Tongue (tissue), 2 donors: Measurements from ENCODE around the gene TRIM69. TPM values are rescaled to one million over a fixed set of nuclear protein-coding genes. Genes with fewer than 3 reads are reported as not detected.
"Not testable (repeated sequence)": the region's sequence is repeated elsewhere in the genome, so short reads cannot be mapped to it uniquely, and the experiment has no call there.

ENCODE experiments used
- DNase-seq: peaks from one replicate; pipeline ENCODE4 v3.0.0-alpha.2; 2015
- total RNA-seq: library from RNA; depleted of rRNA; stranded (reverse); fragments of >200 nt; gene quantifications from one replicate; pipeline ENCODE4 v1.2.3, GENCODE V29; 2014

TRIM69 gene
- total RNA-seq, 1 donor from 2014 or later, result 36.8 TPM

DNA sequence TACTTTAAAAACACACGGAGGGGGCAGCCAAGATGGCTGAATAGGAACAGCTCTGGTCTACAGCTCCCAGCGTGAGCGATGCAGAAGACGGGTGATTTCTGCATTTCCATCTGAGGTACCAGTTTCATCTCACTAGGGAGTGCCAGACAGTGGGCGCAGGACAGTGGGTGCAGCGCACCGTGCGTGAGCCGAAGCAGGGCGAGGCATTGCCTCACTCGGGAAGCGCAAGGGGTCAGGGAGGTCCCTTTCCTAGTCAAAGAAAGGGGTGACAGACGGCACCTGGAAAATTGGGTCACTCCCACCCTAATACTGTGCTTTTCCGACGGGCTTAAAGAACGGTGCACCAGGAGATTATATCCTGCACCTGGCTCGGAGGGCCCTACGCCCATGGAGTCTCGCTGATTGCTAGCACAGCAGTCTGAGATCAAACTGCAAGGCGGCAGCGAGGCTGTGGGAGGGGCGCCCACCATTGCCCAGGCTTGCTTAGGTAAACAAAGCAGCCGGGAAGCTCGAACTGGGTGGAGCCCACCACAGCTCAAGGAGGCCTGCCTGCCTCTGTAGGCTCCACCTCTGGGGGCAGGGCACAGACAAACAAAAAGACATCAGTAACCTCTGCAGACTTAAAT is 3.0 kb downstream of the TRIM69 start:
- DNase-seq, result not testable (repeated sequence)

GRCh38 chr15:44743454-44743853 is 7.1 kb downstream of the TRIM69 start:
- DNase-seq, result not testable (repeated sequence)

DNA sequence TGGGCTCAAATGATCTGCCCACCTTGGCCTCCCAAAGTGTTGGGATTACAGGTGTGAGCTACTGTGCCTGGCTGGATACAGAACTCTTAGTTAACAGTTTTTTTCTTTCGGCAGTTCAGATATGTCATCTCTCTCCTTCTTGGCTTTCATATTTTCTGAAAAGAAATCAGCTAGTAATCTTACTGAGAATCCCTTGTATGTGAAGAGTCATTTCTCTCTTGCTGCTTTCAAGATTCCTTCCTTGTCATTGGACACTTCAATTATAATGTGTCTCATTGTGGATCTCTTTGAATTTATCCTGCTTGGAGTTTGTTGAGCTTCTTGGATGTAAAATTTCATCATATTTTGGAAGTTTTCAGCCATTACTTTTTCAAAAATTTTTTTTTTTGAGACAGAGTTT is 17.0 kb downstream of the TRIM69 start:
- DNase-seq, result no peak

GRCh38 chr15:44763187-44763586 is 26.9 kb downstream of the TRIM69 start:
- no peak for DNase-seq

DNA sequence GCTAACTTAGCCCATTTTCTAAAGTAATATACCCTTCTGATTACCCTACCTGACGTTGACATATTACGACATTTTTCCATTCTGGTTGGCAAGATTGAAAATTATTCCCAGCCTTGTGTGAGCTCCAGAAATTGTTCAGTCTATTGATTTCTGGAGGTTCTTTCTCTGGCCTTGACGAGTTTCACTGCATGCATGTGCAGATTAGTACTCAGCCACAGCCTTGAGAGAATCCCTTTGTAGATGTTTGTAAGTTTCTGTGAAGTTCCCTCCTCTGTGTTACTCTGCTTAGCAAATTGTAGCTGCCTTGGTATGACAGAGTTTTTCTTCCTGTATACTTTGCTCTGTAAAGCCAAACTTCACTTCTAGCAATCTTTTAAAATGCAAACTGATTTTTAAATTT is 27.5 kb downstream of the TRIM69 start:
- DNase-seq, result no peak

GRCh38 chr15:44765036-44765435 is 28.7 kb downstream of the TRIM69 start:
- DNase-seq, result no peak

- DNase-seq, result no peak
These were observed 33.2 kb downstream of the TRIM69 start for GRCh38 chr15:44769521-44769920.

DNA sequence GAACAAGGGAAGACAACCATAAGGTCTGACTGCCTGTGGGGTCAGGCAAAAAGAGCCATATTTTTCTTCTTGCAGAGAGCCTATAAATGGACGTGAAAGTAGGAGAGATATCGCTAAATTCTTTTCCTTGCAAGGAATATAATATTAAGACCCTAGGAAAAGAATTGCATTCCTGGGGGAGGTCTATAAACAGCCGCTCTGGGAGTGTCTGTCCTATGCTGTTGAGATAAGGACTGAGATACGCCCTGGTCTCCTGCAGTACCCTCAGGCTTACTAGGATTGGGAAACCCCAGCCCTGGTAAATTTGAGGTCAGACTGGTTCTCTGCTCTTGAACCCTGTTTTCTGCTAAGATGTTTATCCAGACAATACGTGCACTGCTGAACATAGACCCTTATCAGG is 34.4 kb downstream of the TRIM69 start:
- not testable (repeated sequence) for DNase-seq

DNA sequence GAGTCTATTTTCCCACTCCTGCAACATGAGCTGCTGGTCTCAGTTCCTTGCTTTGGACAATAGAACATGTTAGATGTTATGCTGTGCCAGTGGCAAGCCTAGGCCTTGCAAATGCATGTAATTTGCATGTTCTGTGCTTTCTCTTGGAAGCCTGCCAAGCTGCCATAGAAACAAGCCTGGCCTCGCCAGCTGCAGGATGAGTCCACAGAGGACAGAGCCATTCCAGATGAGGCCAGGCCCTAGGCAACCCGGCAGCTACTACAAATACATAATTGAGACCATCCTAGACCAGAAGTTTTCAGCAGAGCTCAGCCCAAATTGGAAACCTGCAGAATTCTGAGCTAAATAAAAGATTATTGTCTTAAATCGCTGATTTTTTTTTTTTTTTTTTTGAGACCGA is 39.6 kb downstream of the TRIM69 start:
- DNase-seq, result peak; percentile 93

GRCh38 chr15:44779761-44780160 is 43.4 kb downstream of the TRIM69 start:
- DNase-seq, result no peak

- DNase-seq, result no peak
These were observed 44.3 kb downstream of the TRIM69 start for GRCh38 chr15:44780608-44781007.

DNA sequence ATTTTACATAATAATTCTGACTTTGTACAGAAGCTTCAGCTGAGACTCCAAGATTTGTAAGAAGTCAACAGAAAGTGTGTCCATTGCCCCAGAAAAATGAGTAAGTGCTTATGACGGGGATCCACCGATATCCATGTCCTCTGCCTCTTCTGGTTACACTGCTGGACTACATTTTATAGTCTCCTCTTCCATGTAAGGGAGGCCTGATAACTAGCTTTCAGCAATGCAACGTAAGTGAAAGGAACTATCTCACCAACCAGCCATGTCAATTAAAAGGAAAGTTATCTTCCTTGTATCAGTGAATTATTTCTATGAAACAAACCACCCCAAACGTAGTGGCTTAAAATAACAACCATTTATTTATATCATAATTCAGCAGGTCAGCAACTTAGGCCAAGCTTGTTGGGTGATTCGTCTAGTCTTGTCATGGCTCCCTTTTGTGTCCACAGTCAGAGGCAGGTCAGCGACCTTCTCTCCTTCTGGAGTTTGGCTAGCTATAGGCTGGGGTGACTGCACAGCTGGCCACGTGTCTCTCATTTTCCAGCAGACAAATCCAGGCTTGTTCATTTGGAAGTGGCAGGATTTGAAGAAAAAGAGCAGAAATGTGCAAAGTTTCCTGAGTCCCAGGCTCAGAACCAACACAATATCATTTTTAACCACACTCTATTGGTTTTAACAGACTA is 44.9 kb downstream of the TRIM69 start:
- no peak for DNase-seq

GRCh38 chr15:44782516-44782915 is 46.2 kb downstream of the TRIM69 start:
- peak; percentile 12 for DNase-seq

DNA sequence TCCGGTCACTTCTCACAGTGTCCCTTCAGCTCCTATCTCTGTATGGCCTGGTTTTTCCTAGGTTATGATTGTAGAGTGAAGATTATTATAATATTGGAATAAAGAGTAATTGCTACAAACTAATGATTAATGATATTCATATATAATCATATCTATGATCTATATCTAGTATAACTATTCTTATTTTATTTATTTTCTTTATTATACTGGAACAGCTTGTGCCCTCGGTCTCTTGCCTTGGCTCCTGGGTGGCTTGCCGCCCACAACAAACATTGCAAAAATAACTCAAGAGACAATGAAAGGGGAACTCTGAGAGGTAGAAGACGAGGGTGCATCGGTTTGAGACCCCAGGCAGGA is 48.6 kb downstream of the TRIM69 start:
- not testable (repeated sequence) for DNase-seq

- DNase-seq, result no peak
These were observed 52.4 kb downstream of the TRIM69 start for GRCh38 chr15:44788748-44789147.

DNA sequence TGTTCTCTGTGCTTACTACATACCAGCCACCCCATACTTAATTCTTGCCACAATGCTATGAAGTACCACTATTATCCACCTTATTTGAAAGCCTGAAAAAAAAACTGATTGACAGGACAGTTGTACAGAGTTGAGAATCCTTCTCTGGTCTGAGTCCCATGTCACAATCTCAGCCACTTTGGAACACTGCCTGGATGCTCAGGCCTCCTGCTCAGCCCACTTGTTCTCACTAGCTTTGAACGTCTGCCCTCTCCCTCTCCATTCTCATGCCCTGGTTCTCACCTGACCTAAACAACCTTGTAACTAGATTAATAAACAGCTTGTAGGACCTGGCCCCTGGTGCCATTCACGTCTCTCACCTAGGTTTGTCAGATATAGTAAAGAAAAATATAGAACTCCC is 53.9 kb downstream of the TRIM69 start:
- no peak for DNase-seq

GRCh38 chr15:44790656-44791055 is 54.3 kb downstream of the TRIM69 start:
- DNase-seq, result no peak

- no peak for DNase-seq
These were observed 56.4 kb downstream of the TRIM69 start for GRCh38 chr15:44792715-44793114.

DNA sequence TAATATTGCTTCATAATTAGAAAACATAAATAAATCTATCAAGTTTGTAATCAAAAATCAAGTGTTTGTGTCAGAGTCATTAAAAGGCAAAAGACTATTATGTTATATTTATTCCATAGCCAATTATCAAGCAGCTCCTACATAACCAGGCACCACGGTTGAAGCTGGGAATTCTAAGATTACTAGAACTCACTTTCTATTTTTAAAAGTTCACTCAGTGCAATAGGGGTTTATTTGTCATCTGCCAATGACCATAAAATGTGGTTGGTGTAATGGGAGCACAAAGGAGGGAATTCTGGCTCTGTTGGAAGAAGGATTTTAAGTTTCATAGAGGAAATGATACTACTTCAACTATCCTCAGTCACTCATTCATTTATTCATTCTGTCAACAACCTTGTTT is 57.7 kb downstream of the TRIM69 start:
- no peak for DNase-seq

GRCh38 chr15:44796508-44796907 is 60.2 kb downstream of the TRIM69 start:
- DNase-seq, result no peak

DNA sequence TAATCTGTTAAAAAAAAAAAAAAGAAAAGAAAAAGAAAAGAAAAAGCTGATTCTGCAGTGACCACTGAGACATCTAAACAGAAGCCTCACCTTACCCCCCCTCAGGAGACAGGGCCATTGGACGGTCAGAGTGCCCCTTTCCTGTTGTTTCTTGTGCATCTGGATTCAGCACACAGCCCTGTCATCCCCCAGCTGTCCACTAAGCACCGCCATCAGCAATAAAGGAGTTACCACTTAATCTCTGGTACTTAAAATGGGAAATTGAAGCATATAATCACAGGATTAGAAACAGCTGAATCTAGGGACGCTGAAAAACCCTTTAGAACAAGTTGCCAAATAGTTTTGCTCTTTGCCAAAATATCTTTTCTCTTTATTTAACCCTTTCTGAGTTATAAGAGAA is 62.5 kb downstream of the TRIM69 start:
- peak; percentile 83 for DNase-seq

DNA sequence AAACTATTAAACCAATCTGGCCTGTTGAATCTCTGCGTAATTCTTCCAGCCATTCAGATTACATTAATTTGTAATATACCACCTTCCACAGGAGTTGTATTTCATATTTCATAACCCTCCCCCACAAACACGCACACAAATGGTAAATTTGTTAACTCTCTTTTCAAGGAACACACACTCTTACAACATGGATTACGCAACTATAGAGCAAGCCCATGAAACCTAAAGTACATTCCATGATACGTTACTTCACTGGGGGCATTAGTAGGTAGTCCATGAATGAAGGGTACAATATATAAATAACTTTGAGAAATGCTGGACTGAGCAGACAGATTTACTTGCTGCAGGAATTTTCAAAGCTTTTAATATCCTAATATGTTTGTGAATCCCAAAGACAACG is 65.0 kb downstream of the TRIM69 start:
- DNase-seq, result no peak

DNA sequence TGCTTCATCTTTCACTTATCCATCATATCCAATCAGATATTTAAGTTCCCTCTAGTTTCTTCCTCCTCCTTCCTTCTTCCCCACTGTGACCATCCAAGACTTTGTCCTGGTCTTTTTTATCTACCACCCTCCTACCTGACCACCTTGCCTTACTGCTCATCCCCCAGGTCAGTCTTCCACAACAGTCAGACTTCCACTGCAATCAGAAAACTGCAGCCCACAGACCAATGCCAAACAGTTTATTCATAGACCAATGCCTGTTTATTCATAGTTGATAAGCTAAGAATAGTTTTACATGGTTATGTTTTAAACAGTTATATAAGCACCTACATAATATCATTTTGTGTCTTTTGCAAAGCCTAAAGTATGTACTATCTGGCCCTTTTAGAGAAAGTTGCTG is 65.5 kb downstream of the TRIM69 start:
- DNase-seq, result no peak

GRCh38 chr15:44802336-44802735 is 66.0 kb downstream of the TRIM69 start:
- no peak for DNase-seq
